Stimulated activated CD4-positive, alpha-beta T cell treated with anti-CD3 and anti-CD28 coated beads, Interleukin-2, amount 100 ng/mL, for 4 hours (primary cell): Measurements from ENCODE around the gene TTI1.

Source experiments
- DNase-seq: peaks from one replicate; pipeline ENCODE4 v3.0.0-alpha.2; 2020; ENCODE audit warnings: low read depth

TTI1 gene

GRCh38 chr20:38033330-38034107, at the start of gene TTI1, which contains the start of gene RPRD1B:
TSS of gene TTI1 (minus strand) at chr20:38033456. CDS start at chr20:38013816, 19,640 bp downstream.
TSS of gene RPRD1B (plus strand) at chr20:38033746. CDS start at chr20:38033948, 202 bp downstream.
- DNase-seq = peak; percentile 84

GRCh38 chr20:38082894-38083293, 49.6 kb upstream of the TTI1 start:
- DNase-seq = no peak

- DNase-seq = no peak
Observed at GRCh38 chr20:38081575-38081974, 48.3 kb upstream of the TTI1 start.

GRCh38 chr20:38079353-38079752, 46.1 kb upstream of the TTI1 start:
- no peak for DNase-seq

- DNase-seq = no peak
Observed at GRCh38 chr20:38078084-38078483, 44.8 kb upstream of the TTI1 start.

GRCh38 chr20:38076548-38076947, 43.3 kb upstream of the TTI1 start:
- DNase-seq = no peak

GRCh38 chr20:38075161-38075998, 42.1 kb upstream of the TTI1 start:
- DNase-seq = no peak

- no peak for DNase-seq
Observed at GRCh38 chr20:38073307-38074071, 40.2 kb upstream of the TTI1 start.

GRCh38 chr20:38072898-38073297, 39.6 kb upstream of the TTI1 start:
- no peak for DNase-seq

- DNase-seq = no peak
Observed at GRCh38 chr20:38067717-38068365, 34.6 kb upstream of the TTI1 start.

- DNase-seq = no peak
Observed at GRCh38 chr20:38066969-38067716, 33.9 kb upstream of the TTI1 start.

GRCh38 chr20:38065764-38066375, 32.6 kb upstream of the TTI1 start:
- DNase-seq = no peak

GRCh38 chr20:38063911-38064530, 30.8 kb upstream of the TTI1 start:
- DNase-seq = no peak

GRCh38 chr20:38062890-38063289, 29.6 kb upstream of the TTI1 start:
- DNase-seq = no peak

GRCh38 chr20:38061109-38061508, 27.9 kb upstream of the TTI1 start:
- DNase-seq = no peak

GRCh38 chr20:38060536-38060935, 27.3 kb upstream of the TTI1 start:
- no peak for DNase-seq

GRCh38 chr20:38059832-38060231, 26.6 kb upstream of the TTI1 start:
- DNase-seq = no peak

GRCh38 chr20:38057351-38057972, 24.2 kb upstream of the TTI1 start:
- peak; percentile 50 for DNase-seq

GRCh38 chr20:38055848-38056247, 22.6 kb upstream of the TTI1 start:
- no peak for DNase-seq

GRCh38 chr20:38055294-38055693, 22.0 kb upstream of the TTI1 start:
- DNase-seq = no peak
